WTC11 (cell line): ENCODE data around the gene HAX1. TPM values are rescaled to one million over a fixed set of nuclear protein-coding genes. Genes with fewer than 3 reads are reported as not detected.

ENCODE experiments used
- ATAC-seq: fragments of 200-7000 bp; cut with Tn5 transposase; 2 replicates; pipeline ENCODE4 v1.10.0; 2021; ENCODE audit warnings: mild to moderate bottlenecking, moderate library complexity
- CTCF ChIA-PET: fragments of 300-600 bp; sonication (Branson Sonifier 250); formaldehyde crosslinking; loops from one replicate; lab custom pipeline; 2021; ENCODE audit warnings: antibody characterized with exemption; lab: Charles Lee
- POLR2A ChIA-PET: fragments of 350-600 bp; sonication (Branson Sonifier 250); formaldehyde crosslinking; loops from one replicate; lab custom pipeline; 2021; ENCODE audit warnings: antibody characterized with exemption; lab: Charles Lee
- DNase-seq: peaks from one replicate; pipeline ENCODE4 v3.0.0; 2021; ENCODE audit warnings: low spot score
- H3K27ac Mint-ChIP-seq: 2 replicates; pipeline ENCODE4 v1.8.0; 2021; ENCODE audit warnings: mixed read lengths
- H3K27me3 Mint-ChIP-seq: 2 replicates; pipeline ENCODE4 v1.8.0; 2021; ENCODE audit warnings: low read depth, mild to moderate bottlenecking, moderate library complexity, mixed read lengths
- H3K36me3 Mint-ChIP-seq: 2 replicates; pipeline ENCODE4 v1.8.0; 2021; ENCODE audit warnings: mixed read lengths
- H3K4me1 Mint-ChIP-seq: 2 replicates; pipeline ENCODE4 v1.8.0; 2022; ENCODE audit warnings: mixed read lengths
- H3K4me3 Mint-ChIP-seq: 2 replicates; pipeline ENCODE4 v1.8.0; 2021; ENCODE audit warnings: mild to moderate bottlenecking, moderate library complexity, mixed read lengths
- H3K9me3 Mint-ChIP-seq: 2 replicates; pipeline ENCODE4 v1.8.0; 2021; ENCODE audit warnings: mixed read lengths
- ARID4B ChIP-seq: sonication (generic); formaldehyde crosslinking; IDR thresholded peaks from 2 replicates; pipeline ENCODE4 v1.8.0; 2023; ENCODE audit warnings: missing genetic modification reagents, mild to moderate bottlenecking, borderline replicate concordance
- CREB1 ChIP-seq: sonication (generic); formaldehyde crosslinking; IDR thresholded peaks from 2 replicates; pipeline ENCODE4 v1.8.0; 2023; ENCODE audit warnings: mild to moderate bottlenecking, missing genetic modification reagents
- ELF4 ChIP-seq: sonication (generic); formaldehyde crosslinking; IDR thresholded peaks from 2 replicates; pipeline ENCODE4 v1.8.1; 2022; ENCODE audit warnings: low read depth, mild to moderate bottlenecking, moderate library complexity, missing genetic modification reagents
- ETV6 ChIP-seq: sonication (generic); formaldehyde crosslinking; IDR thresholded peaks from 2 replicates; pipeline ENCODE4 v1.8.1; 2022; ENCODE audit warnings: mild to moderate bottlenecking, missing genetic modification reagents
- FOXJ3 ChIP-seq: sonication (generic); formaldehyde crosslinking; IDR thresholded peaks from 2 replicates; pipeline ENCODE4 v1.9.0; 2021; ENCODE audit warnings: missing genetic modification reagents, mild to moderate bottlenecking, borderline replicate concordance
- HMGA2 ChIP-seq: fragments of 250-450 bp; sonication (Bioruptor Pico); IDR thresholded peaks from 2 replicates; pipeline ENCODE4 v1.4.0; 2021; ENCODE audit warnings: mild to moderate bottlenecking, moderate library complexity
- HMGXB4 ChIP-seq: sonication (generic); formaldehyde crosslinking; IDR thresholded peaks from 2 replicates; pipeline ENCODE4 v1.8.1; 2023; ENCODE audit warnings: mild to moderate bottlenecking, moderate library complexity, missing genetic modification reagents
- JAZF1 ChIP-seq: fragments of 250-450 bp; sonication (Bioruptor Pico); IDR thresholded peaks from 2 replicates; pipeline ENCODE4 v1.9.0; 2021; ENCODE audit warnings: moderate library complexity, mild to moderate bottlenecking, inconsistent platforms
- MLX ChIP-seq: sonication (generic); formaldehyde crosslinking; IDR thresholded peaks from 2 replicates; pipeline ENCODE4 v1.8.1; 2023; ENCODE audit warnings: mild to moderate bottlenecking, missing genetic modification reagents, moderate library complexity
- SMAD4 ChIP-seq: sonication (generic); formaldehyde crosslinking; IDR thresholded peaks from 2 replicates; pipeline ENCODE4 v1.8.0; 2022; ENCODE audit warnings: mild to moderate bottlenecking, missing genetic modification reagents
- SP1 ChIP-seq: sonication (generic); formaldehyde crosslinking; conservative IDR thresholded peaks from 2 replicates; pipeline ENCODE4 v1.8.1; 2022; ENCODE audit warnings: missing genetic modification reagents
- TEAD4 ChIP-seq: sonication (generic); formaldehyde crosslinking; IDR thresholded peaks from 2 replicates; pipeline ENCODE4 v1.8.0; 2022; ENCODE audit warnings: mild to moderate bottlenecking, missing genetic modification reagents
- USF1 ChIP-seq: sonication (generic); formaldehyde crosslinking; IDR thresholded peaks from 2 replicates; pipeline ENCODE4 v1.8.0; 2022; ENCODE audit warnings: mild to moderate bottlenecking, missing genetic modification reagents
- USF2 ChIP-seq: sonication (generic); formaldehyde crosslinking; IDR thresholded peaks from 2 replicates; pipeline ENCODE4 v1.8.1; 2023; ENCODE audit warnings: mild to moderate bottlenecking, missing genetic modification reagents, moderate library complexity
- ZNF138 ChIP-seq: sonication (generic); formaldehyde crosslinking; conservative IDR thresholded peaks from 2 replicates; pipeline ENCODE4 v1.8.1; 2022; ENCODE audit warnings: mild to moderate bottlenecking, moderate library complexity, missing genetic modification reagents
- ZNF425 ChIP-seq: fragments of 250-450 bp; sonication (Bioruptor Pico); conservative IDR thresholded peaks from 2 replicates; pipeline ENCODE4 v1.9.0; 2021; ENCODE audit warnings: mild to moderate bottlenecking
- total RNA-seq: library from RNA; stranded (reverse); gene quantifications from 3 replicates; pipeline ENCODE4 v1.2.3, GENCODE V29; 2021

The HAX1 gene
- total RNA-seq, 1 experiment from 2014 or later = 69.2 TPM

- TF ChIP-seq MLX = no peak
- no peak for TF ChIP-seq CREB1 (CRISPR knock-in tag)
- TF ChIP-seq ZNF425 (CRISPR knock-in tag) = no peak; the same call in 1 of the 2 replicates
- no peak for TF ChIP-seq FOXJ3
- TF ChIP-seq ELF4 = no peak
- TF ChIP-seq JAZF1 = no peak
- peak; percentile 63; the same call in 1 of the 2 replicates for TF ChIP-seq ETV6
- no peak for TF ChIP-seq ZNF138 (CRISPR knock-in tag)
- TF ChIP-seq SP1 (CRISPR knock-in tag) = peak; percentile 63; the same call in 1 of the 2 replicates
- TF ChIP-seq HMGA2 (CRISPR knock-in tag) = peak; percentile 9; the same call in 1 of the 2 replicates
- no peak for TF ChIP-seq USF1 (CRISPR knock-in tag)
- TF ChIP-seq ARID4B (CRISPR knock-in tag) = 0 out of 2 replicates have a peak, but pooled peaks have one; percentile 7
- TF ChIP-seq USF2 = no peak
Observed at GRCh38 chr1:154272217-154272998, at the start of gene HAX1 (continued).

GRCh38 chr1:154222918-154223317, 49.5 kb upstream of the HAX1 start:
- no peaks in the 10 kb centered on the region for H3K9me3 Mint-ChIP-seq
- ChIA-PET CTCF (interaction anchor here (1.1 kb wide), 1 partner anchor 112 kb away, joined by 3 read pairs; no protein-coding TSS in a partner anchor), POLR2A (no interaction called here)
- TF ChIP-seq HMGXB4 (CRISPR knock-in tag) (no peak), SMAD4 (CRISPR knock-in tag) (no peak), SP1 (CRISPR knock-in tag) (no peak), ELF4 (no peak), TEAD4 (CRISPR knock-in tag) (no peak), ETV6 (no peak)
- peaks cover 42% of the 10 kb centered on the region for H3K4me1 Mint-ChIP-seq
- H3K4me3 Mint-ChIP-seq = peak overlapping the region; percentile 98
- no peaks in the 10 kb centered on the region for H3K27me3 Mint-ChIP-seq
- peaks cover 60% of the 10 kb centered on the region for H3K36me3 Mint-ChIP-seq
- peak overlapping the region; percentile 80 for H3K27ac Mint-ChIP-seq
- ATAC-seq (no peak), DNase-seq (no peak)
